Pancreas (tissue), 10 donors: ENCODE results near the gene SIGLEC15. TPM values are rescaled to one million over a fixed set of nuclear protein-coding genes. Genes with fewer than 3 reads are reported as not detected.
A peak's percentile ranks its signal among the peaks of the same experiment; 100 is the strongest.

Experiments used
- ATAC-seq, 4 donors: fragments of 200-7000 bp; cut with Tn5 transposase; one replicate each; pipeline versions ENCODE4 v1.8.0 to v1.9.1; 2020; ENCODE audit warnings: mild to moderate bottlenecking in 4 of 4, moderate library complexity in 4 of 4
- DNase-seq, 6 donors: peaks; one replicate each; pipeline ENCODE4 v3.0.0-alpha.2; 2020
- FAIRE-seq: peaks from 2 replicates; lab custom pipeline; 2012; peaks lifted over from hg19 to GRCh38; lab: Jason Lieb, UNC
- H3K27ac ChIP-seq, 4 donors: fragments of 200-600 bp; sonication (generic); 1 replicate in 3 of 4; 2 replicates in 1 of 4; pipeline versions ENCODE4 v1.5.0 to v1.8.0; 2020
- H3K27me3 ChIP-seq, 4 donors: fragments of 200-600 bp; one replicate each; pipeline ENCODE4 v1.8.0; 2021
- H3K36me3 ChIP-seq, 3 donors: fragments of 200-600 bp; sonication (generic) in 1 of 3; one replicate each; pipeline versions ENCODE4 v1.5.0 to v1.8.0; 2020 to 2021
- H3K4me1 ChIP-seq, 3 donors: fragments of 200-600 bp; one replicate each; pipeline ENCODE4 v1.8.0; 2021
- H3K4me3 ChIP-seq, 4 donors: fragments of 200-600 bp; sonication (generic) in 2 of 4; one replicate each; pipeline versions ENCODE4 v1.5.0 to v1.8.0; 2020 to 2021
- H3K9me3 ChIP-seq, 4 donors: fragments of 200-600 bp; one replicate each; pipeline ENCODE4 v1.8.0; 2021
- WGBS, 2 donors: extraction: QIAGEN DNeasy Blood & Tissue Kit; methylation state at CpG; one replicate each; pipeline ENCODE4 v1.1.7; 2013; 5-methylcytosine and 5-hydroxymethylcytosine counted together
- intact Hi-C, 3 donors: fragments of 100-400 bp; cut with DNase I; formaldehyde crosslinking; loops; one replicate each; pipeline versions ENCODE4 v1.11.1 to v1.14.2; 2022
- polyA plus RNA-seq, 2 donors: library from polyadenylated mRNA; stranded (reverse); fragments of 200-250 nt; gene quantifications; one replicate each; pipeline ENCODE4 v1.2.3, GENCODE V29; 2013
- total RNA-seq, 6 donors: library from RNA; stranded (reverse); fragmentation: NEBNext Ultra II Directional in 4 of 6; extraction: Animal tissue kit (Norgen Biotek cat#: 25700) in 4 of 6; gene quantifications; one replicate each; pipeline versions ENCODE4 v1.2.1 to v1.2.4, GENCODE V29; 2021 to 2023
- TF ChIP-seq, protein P1 (sequence below), 4 donors: fragments of 200-600 bp; sonication (generic) in 3 of 4; IDR thresholded peaks; one replicate each; pipeline versions ENCODE4 v1.5.0 to v1.8.0; 2021; ENCODE audit warnings: antibody characterized with exemption in 4 of 4
- donor health status: healthy with polysubstance abuse.
- donor health status: DM: no; HTN: no; CAD: no; lungs with moderate emphysema.
- donor health status: DM: no; HTN: no; CAD: no.
- donor health status: control.
- donor health status: control.
- donor health status: Bipolar disorder and iron deficiency.
- donor health status: DM: yes; HTN: yes; CAD: no.
- donor health status: DM: no; HTN: no; CAD: no.
- donor health status: DM: no; HTN: no; CAD: no.
- donor health status: DM: yes; HTN: yes; CAD: no.

Gene SIGLEC15
- total and polyA plus RNA-seq, 8 donors: 0.09 to 0.73 (median 0.18) TPM

DNA sequence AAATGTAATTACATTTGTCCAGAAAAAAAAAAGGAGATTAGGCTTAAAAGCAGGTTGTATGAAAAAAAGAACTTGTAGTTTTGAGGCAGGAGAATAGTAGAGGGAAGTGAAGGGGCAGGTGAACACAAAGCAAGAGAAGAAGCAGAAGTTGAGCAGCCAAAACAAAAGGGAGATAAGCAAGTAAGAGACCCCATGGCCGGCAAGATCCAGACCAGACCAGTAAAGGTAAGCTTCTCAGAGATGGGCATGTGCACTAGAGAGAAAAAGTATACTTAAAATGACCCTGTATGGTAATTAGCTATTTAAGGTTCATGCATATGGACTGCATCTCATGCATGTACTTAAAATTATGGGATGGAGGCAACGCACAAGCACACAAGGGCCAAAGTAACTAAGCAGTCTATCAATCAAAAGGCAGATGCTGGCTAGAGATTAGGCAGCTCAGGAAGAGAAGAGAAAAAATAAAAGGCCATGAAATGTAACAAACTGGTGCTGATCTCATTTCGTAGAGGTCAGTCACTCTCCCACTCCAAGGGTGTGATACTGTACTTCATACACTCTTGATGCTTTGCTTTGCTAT, 9.7 kb downstream of the SIGLEC15 start:
- Histone ChIP-seq H3K27me3 (no peaks in the 10 kb centered on the region), H3K36me3 (no peaks in the 10 kb centered on the region), H3K4me1 (peaks cover 0 to 7% (median 4%) of the 10 kb centered on the region in 3 donors)

DNA sequence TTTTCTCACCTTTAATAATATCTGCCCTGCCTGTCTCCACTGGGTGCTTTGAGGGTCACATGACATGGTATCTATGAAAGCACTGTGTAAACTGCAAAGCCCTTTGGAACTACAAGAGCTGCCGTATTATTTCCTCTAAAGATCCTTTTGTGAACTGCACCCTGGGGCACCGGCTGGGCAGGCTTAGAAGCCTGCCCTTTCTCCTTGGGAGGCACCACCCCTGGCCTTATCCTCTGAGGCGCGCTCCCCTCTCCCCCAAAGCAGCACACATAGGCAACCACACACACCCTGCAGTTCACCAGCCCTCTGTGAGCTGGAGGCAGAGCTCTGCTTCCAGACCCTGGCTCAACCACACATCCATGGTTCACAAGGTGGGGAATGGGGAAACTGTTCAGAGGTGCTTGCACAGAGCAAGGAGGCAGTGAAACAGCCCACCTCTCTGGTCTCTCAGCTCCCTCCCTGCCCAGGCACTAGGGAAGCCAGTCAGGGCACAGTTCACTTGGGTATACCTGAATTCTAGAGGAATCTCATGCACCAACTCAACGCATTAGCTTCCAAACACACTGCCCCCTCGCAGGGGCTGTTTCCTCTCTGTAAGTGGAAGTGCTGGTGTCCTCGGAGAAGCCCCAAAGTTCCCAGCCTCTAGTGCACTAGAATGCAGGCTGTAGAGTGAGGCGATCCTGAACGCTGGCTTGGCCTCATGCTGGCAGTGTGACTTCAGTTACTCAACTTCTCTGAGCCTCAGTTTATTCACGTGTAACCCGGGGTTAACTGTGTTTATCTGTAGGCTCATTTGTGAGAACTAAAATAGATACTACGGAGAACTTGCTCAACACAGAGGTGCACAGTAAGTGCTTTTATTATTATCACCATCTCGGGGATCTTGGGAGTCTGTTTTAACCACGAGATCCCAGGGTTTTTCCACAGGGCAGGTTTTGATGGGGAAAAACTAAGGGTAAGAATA, 11.0 kb downstream of the SIGLEC15 start:
- Histone ChIP-seq H3K9me3 (no peaks in the 10 kb centered on the region), H3K36me3 (no peaks in the 10 kb centered on the region), H3K27ac (no peak overlapping the region), H3K4me1 (peaks cover 0 to 7% (median 4%) of the 10 kb centered on the region in 3 donors), H3K4me3 (no peak overlapping the region), H3K27me3 (no peaks in the 10 kb centered on the region)
- DNase-seq: no peak
- WGBS, 2 donors: 67 to 79% methylated on average over 14 of the region's 14 CpGs
- intact Hi-C loops: no loop called here
- ATAC-seq: peak in 1 of 4 donors; percentile 11
- no peak for FAIRE-seq
- TF ChIP-seq, protein P1, sequence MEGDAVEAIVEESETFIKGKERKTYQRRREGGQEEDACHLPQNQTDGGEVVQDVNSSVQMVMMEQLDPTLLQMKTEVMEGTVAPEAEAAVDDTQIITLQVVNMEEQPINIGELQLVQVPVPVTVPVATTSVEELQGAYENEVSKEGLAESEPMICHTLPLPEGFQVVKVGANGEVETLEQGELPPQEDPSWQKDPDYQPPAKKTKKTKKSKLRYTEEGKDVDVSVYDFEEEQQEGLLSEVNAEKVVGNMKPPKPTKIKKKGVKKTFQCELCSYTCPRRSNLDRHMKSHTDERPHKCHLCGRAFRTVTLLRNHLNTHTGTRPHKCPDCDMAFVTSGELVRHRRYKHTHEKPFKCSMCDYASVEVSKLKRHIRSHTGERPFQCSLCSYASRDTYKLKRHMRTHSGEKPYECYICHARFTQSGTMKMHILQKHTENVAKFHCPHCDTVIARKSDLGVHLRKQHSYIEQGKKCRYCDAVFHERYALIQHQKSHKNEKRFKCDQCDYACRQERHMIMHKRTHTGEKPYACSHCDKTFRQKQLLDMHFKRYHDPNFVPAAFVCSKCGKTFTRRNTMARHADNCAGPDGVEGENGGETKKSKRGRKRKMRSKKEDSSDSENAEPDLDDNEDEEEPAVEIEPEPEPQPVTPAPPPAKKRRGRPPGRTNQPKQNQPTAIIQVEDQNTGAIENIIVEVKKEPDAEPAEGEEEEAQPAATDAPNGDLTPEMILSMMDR (IDR thresholded peaks at IDR 0.05): no peak

More for the DNA sequence above, 9.7 kb downstream of the SIGLEC15 start:
- FAIRE-seq (no peak), ATAC-seq (no peak), DNase-seq (no peak)
- intact Hi-C loops: no loop called here
- TF ChIP-seq, protein P1 (IDR thresholded peaks at IDR 0.05): no peak
- Histone ChIP-seq H3K27ac (no peak overlapping the region), H3K4me3 (no peak overlapping the region), H3K9me3 (no peaks in the 10 kb centered on the region)
- WGBS, 2 donors: 45 to 64% methylated on average over 3 of the region's 3 CpGs

DNA sequence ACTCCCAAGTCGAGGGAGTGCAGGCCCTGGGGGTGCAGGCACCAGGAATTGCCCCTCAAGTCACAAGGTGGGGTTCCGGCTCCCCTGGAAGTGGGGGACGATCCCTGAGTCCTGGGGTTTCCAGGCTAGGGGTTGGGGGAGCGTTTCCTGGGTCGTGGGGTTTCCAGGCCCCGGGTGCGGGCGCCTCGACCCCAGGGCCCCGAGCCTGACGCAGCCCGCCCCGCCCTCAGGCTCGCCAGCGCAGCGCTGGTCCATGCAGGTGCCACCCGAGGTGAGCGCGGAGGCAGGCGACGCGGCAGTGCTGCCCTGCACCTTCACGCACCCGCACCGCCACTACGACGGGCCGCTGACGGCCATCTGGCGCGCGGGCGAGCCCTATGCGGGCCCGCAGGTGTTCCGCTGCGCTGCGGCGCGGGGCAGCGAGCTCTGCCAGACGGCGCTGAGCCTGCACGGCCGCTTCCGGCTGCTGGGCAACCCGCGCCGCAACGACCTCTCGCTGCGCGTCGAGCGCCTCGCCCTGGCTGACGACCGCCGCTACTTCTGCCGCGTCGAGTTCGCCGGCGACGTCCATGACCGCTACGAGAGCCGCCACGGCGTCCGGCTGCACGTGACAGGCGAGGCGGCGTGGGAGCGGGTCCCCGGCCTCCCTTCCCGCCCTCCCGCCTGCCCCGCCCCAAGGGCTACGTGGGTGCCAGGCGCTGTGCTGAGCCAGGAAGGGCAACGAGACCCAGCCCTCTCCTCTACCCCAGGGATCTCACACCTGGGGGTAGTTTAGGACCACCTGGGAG, 12.0 kb downstream of the SIGLEC15 start:
- peak overlapping the region in 2 of 4 donors; percentile 21 to 45 for H3K4me3 ChIP-seq
- H3K27ac ChIP-seq: no peak overlapping the region
- FAIRE-seq (no peak), DNase-seq (peak in 4 of 6 donors; percentile 28 to 81 (median 48)), ATAC-seq (peak; percentile 69 to 77 (median 72))
- intact Hi-C loops: no loop called here
- 11 to 25% methylated on average over 35 to 84 of the region's 84 CpGs for WGBS, 2 donors
- peaks cover 0 to 7% (median 4%) of the 10 kb centered on the region in 3 donors for H3K4me1 ChIP-seq
- H3K27me3 ChIP-seq: no peaks in the 10 kb centered on the region
- H3K9me3 ChIP-seq: no peaks in the 10 kb centered on the region
- TF ChIP-seq, protein P1 (IDR thresholded peaks at IDR 0.05): no peak
- H3K36me3 ChIP-seq: no peaks in the 10 kb centered on the region

GRCh38 chr18:45838302-45839070, 13.0 kb downstream of the SIGLEC15 start:
- peak in 2 of 6 donors; percentile 74 to 80 for DNase-seq
- Histone ChIP-seq H3K36me3 (no peaks in the 10 kb centered on the region), H3K4me3 (peak overlapping the region in 2 of 4 donors; percentile 6 to 29), H3K4me1 (peaks cover 0 to 7% (median 4%) of the 10 kb centered on the region in 3 donors), H3K9me3 (no peaks in the 10 kb centered on the region), H3K27me3 (no peaks in the 10 kb centered on the region), H3K27ac (no peak overlapping the region)
- intact Hi-C loops: no loop called here
- no peak for FAIRE-seq
- ATAC-seq: peak; percentile 45 to 60 (median 49)
- TF ChIP-seq, protein P1 (IDR thresholded peaks at IDR 0.05): no peak
- WGBS, 2 donors: 12 to 13% methylated on average over 53 of the region's 53 CpGs
